ENCODE data around the gene SLC25A21. TPM values are rescaled to one million over a fixed set of nuclear protein-coding genes. Genes with fewer than 3 reads are reported as not detected.

Gene SLC25A21
- total RNA-seq, 1 experiment from 2014 or later, result 7.1 TPM

DNA sequence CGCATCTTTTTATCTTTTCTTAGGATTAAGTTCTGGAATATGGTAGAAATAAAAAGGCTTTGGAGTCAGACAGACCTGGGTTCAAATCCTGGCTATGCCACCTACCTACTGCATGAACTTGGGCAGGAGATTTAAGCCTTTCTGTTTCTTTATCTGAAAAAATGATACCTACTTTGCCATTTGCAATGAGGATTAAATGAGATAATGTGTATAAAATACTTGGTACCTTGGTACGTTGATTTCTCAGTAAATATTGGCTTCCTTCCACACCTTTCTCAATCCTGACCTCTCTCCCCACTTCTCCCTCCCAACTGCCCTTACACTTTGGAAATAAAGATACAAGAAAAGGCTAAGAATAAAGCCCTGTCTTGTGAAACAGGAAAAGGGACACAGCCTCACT lies 338.1 kb downstream of the SLC25A21 start:
- no peaks in the 10 kb centered on the region for H3K79me1 ChIP-seq (ENCODE audit: insufficient read depth, low read depth, low read length, poor library complexity, severe bottlenecking)
- no peak overlapping the region for H3K9ac ChIP-seq (ENCODE audit: extremely low read depth, insufficient read length, low read length)
- no peak overlapping the region for H2BK12ac ChIP-seq (ENCODE audit: insufficient read length, low read depth, low read length)
- H3K9me3 ChIP-seq (ENCODE audit: control insufficient read depth, low read depth, low read length), result no peaks in the 10 kb centered on the region
- peaks cover 9 to 10% of the 10 kb centered on the region in 2 experiments for H3K4me1 Mint-ChIP-seq
- H2BK5ac ChIP-seq (ENCODE audit: insufficient read length, low read length), result no peak overlapping the region
- TF ChIP-seq, protein P1, sequence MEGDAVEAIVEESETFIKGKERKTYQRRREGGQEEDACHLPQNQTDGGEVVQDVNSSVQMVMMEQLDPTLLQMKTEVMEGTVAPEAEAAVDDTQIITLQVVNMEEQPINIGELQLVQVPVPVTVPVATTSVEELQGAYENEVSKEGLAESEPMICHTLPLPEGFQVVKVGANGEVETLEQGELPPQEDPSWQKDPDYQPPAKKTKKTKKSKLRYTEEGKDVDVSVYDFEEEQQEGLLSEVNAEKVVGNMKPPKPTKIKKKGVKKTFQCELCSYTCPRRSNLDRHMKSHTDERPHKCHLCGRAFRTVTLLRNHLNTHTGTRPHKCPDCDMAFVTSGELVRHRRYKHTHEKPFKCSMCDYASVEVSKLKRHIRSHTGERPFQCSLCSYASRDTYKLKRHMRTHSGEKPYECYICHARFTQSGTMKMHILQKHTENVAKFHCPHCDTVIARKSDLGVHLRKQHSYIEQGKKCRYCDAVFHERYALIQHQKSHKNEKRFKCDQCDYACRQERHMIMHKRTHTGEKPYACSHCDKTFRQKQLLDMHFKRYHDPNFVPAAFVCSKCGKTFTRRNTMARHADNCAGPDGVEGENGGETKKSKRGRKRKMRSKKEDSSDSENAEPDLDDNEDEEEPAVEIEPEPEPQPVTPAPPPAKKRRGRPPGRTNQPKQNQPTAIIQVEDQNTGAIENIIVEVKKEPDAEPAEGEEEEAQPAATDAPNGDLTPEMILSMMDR (conservative IDR thresholded peaks at IDR 0.05), result no peak
- no peak overlapping the region for H3K4ac ChIP-seq (ENCODE audit: low read depth, low read length)
- H2AK5ac ChIP-seq (ENCODE audit: insufficient read length, low read length), result no peak overlapping the region
- H3T11ph ChIP-seq (ENCODE audit: low read length), result no peak overlapping the region
- H3K27me3 Mint-ChIP-seq (ENCODE audit: low read depth), result no peaks in the 10 kb centered on the region
- no peaks in the 10 kb centered on the region for H4K20me1 ChIP-seq (ENCODE audit: control insufficient read depth, insufficient read depth, insufficient read length)
- H3K27ac Mint-ChIP-seq, result no peak overlapping the region
- no peaks in the 10 kb centered on the region for H3K36me3 Mint-ChIP-seq (ENCODE audit: insufficient read depth in 1 of 3, low read depth in 3 of 3)
- H3K4me2 ChIP-seq (ENCODE audit: insufficient read depth, insufficient read length, low read length), result no peak overlapping the region
- no peak overlapping the region for H4K5ac ChIP-seq (ENCODE audit: insufficient read length, low read depth, low read length)
- no peaks in the 10 kb centered on the region for H3K4me1 ChIP-seq (ENCODE audit: insufficient read depth, low read length)
- H3K56ac ChIP-seq (ENCODE audit: insufficient read length, low read depth, low read length), result no peak overlapping the region
- H4K91ac ChIP-seq (ENCODE audit: insufficient read length, low read depth, low read length), result no peak overlapping the region
- H2BK120ac ChIP-seq (ENCODE audit: low read depth, low read length, poor library complexity, severe bottlenecking), result no peak overlapping the region
- no peak overlapping the region for H3K18ac ChIP-seq (ENCODE audit: insufficient read length, low read depth, low read length)
- no peak overlapping the region for H2BK15ac ChIP-seq (ENCODE audit: low read depth, low read length)
- H3K4me3 Mint-ChIP-seq, result no peak overlapping the region
- no peaks in the 10 kb centered on the region for H3K23me2 ChIP-seq (ENCODE audit: insufficient read length, low read depth, low read length, poor library complexity, severe bottlenecking)
- no peaks in the 10 kb centered on the region for H3K27me3 ChIP-seq (ENCODE audit: insufficient read depth, low read length)
- no CpG with 5 or more reads among the region's 2 CpGs for WGBS (ENCODE audit: extremely low coverage, insufficient read length, low lambda C conversion rate)
- H3K9me3 Mint-ChIP-seq, result no peaks in the 10 kb centered on the region
- no peak overlapping the region for H2AFZ ChIP-seq (ENCODE audit: low read length)
- no peak overlapping the region for H3K23ac ChIP-seq (ENCODE audit: insufficient read length, low read depth, low read length)
- H3K27ac ChIP-seq (ENCODE audit: insufficient read length, low read depth, low read length), result no peak overlapping the region
- no peak overlapping the region for H2BK20ac ChIP-seq (ENCODE audit: low read depth, low read length, poor library complexity, severe bottlenecking)
- no peak overlapping the region for H3K14ac ChIP-seq (ENCODE audit: insufficient read depth, low read length)
- no peak overlapping the region for H4K8ac ChIP-seq (replicated peaks; ENCODE audit: insufficient read length, low read depth, low read length)
- no peak for DNase-seq
- H3K79me2 ChIP-seq (ENCODE audit: insufficient read depth, low read length), result no peaks in the 10 kb centered on the region

All from H9 (cell line).